ENCODE results near the gene CFAP119.
A peak's percentile ranks its signal among the peaks of the same experiment; 100 is the strongest.

GRCh38 chr16:30745082-30745481, 16.8 kb downstream of the CFAP119 start:
- TF ChIP-seq ZBTB33 (IDR thresholded peaks at IDR 0.05) (peak; percentile 28), JUND (IDR thresholded peaks at IDR 0.05) (peak; percentile 73 to 86), CTCF (IDR thresholded peaks at IDR 0.05; ENCODE audit: low read depth, low read length, missing input control) (no peak), MAX (IDR thresholded peaks at IDR 0.05) (peak; percentile 33), GABPA (IDR thresholded peaks at IDR 0.05 in 1 of 2, conservative IDR thresholded peaks at IDR 0.05 in 1 of 2) (peak in 1 of 2 donors; percentile 36), YY1 (IDR thresholded peaks at IDR 0.05) (peak; percentile 45), EGR1 (IDR thresholded peaks at IDR 0.05; ENCODE audit: low read depth in 2 of 2) (no peak), TAF1 (conservative IDR thresholded peaks at IDR 0.05) (no peak), HNF4G (IDR thresholded peaks at IDR 0.05) (peak; percentile 61), HNF4A (conservative IDR thresholded peaks at IDR 0.05) (peak; percentile 92 to 93), REST (IDR thresholded peaks at IDR 0.05) (peak; percentile 26), RAD21 (IDR thresholded peaks at IDR 0.05) (no peak), SP1 (IDR thresholded peaks at IDR 0.05) (peak; percentile 78)
- TF ChIP-seq, protein P1, sequence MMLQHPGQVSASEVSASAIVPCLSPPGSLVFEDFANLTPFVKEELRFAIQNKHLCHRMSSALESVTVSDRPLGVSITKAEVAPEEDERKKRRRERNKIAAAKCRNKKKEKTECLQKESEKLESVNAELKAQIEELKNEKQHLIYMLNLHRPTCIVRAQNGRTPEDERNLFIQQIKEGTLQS (IDR thresholded peaks at IDR 0.05): no peak
